Kidney epithelial cell (primary cell): ENCODE data around the gene CIT. TPM values are rescaled to one million over a fixed set of nuclear protein-coding genes. Genes with fewer than 3 reads are reported as not detected.
"Not testable (repeated sequence)": the region's sequence is repeated elsewhere in the genome, so short reads cannot be mapped to it uniquely, and the experiment has no call there.

ENCODE experiments used
- DNase-seq: peaks from one replicate; pipeline ENCODE4 v3.0.0-alpha.2; 2010; ENCODE audit warnings: low read depth
- H3K27me3 ChIP-seq: 2 replicates; pipeline ENCODE4 v1.6.0; 2011; ENCODE audit warnings: low read length; ENCODE audit not compliant: control insufficient read depth, insufficient read depth
- H3K36me3 ChIP-seq: 2 replicates; pipeline ENCODE4 v1.5.1; 2011; ENCODE audit warnings: low read length; ENCODE audit not compliant: control insufficient read depth, insufficient read depth
- H3K4me3 ChIP-seq: 2 replicates; pipeline ENCODE4 v1.5.1; 2011; ENCODE audit warnings: low read depth, mild to moderate bottlenecking, control low read depth, low read length
- CTCF ChIP-seq: IDR thresholded peaks from 2 replicates; pipeline ENCODE4 v1.5.1; 2011; ENCODE audit warnings: mild to moderate bottlenecking, moderate library complexity, low read length, control low read depth, inconsistent platforms; ENCODE audit not compliant: insufficient read depth, poor library complexity, severe bottlenecking
- total RNA-seq: library from RNA; depleted of rRNA; stranded (reverse); fragments of >200 nt; gene quantifications from 2 replicates; pipeline ENCODE4 v1.2.3, GENCODE V29; 2015

Gene CIT
- total RNA-seq, 1 donor from 2014 or later = 4.3 TPM

- no peak for TF ChIP-seq CTCF
Measured at GRCh38 chr12:119894916-119895315, 17.8 kb upstream of the CIT start.

GRCh38 chr12:119892611-119893010 lies 15.5 kb upstream of the CIT start:
- DNase-seq, H3K36me3 ChIP-seq, H3K4me3 ChIP-seq, H3K27me3 ChIP-seq: not testable (repeated sequence)

More at GRCh38 chr12:119894916-119895315, 17.8 kb upstream of the CIT start:
- no peak for DNase-seq
- Histone ChIP-seq H3K36me3 (no peaks in the 10 kb centered on the region), H3K27me3 (no peaks in the 10 kb centered on the region), H3K4me3 (no peak overlapping the region)

GRCh38 chr12:119885549-119885948 lies 8.4 kb upstream of the CIT start:
- Histone ChIP-seq H3K27me3 (no peaks in the 10 kb centered on the region), H3K4me3 (no peak overlapping the region), H3K36me3 (no peaks in the 10 kb centered on the region)
- no peak for TF ChIP-seq CTCF
- DNase-seq = no peak

GRCh38 chr12:119883791-119884190 lies 6.7 kb upstream of the CIT start:
- DNase-seq, H3K36me3 ChIP-seq: not testable (repeated sequence)

GRCh38 chr12:119883237-119883636 lies 6.1 kb upstream of the CIT start:
- DNase-seq = no peak
- H3K4me3 ChIP-seq = no peak overlapping the region
- TF ChIP-seq CTCF = no peak
- no peaks in the 10 kb centered on the region for H3K36me3 ChIP-seq
- H3K27me3 ChIP-seq = no peaks in the 10 kb centered on the region

More at GRCh38 chr12:119883791-119884190, 6.7 kb upstream of the CIT start:
- not testable (repeated sequence) for H3K4me3 ChIP-seq, H3K27me3 ChIP-seq

- no peaks in the 10 kb centered on the region for H3K36me3 ChIP-seq
- no peaks in the 10 kb centered on the region for H3K27me3 ChIP-seq
- H3K4me3 ChIP-seq = peak overlapping the region; percentile 87
- no peak for DNase-seq
- TF ChIP-seq CTCF = no peak
Measured at GRCh38 chr12:119877639-119877948, 474 bp upstream of the CIT start.

- H3K36me3 ChIP-seq = no peaks in the 10 kb centered on the region
- H3K4me3 ChIP-seq = no peak overlapping the region
- H3K27me3 ChIP-seq = no peaks in the 10 kb centered on the region
- DNase-seq = no peak
- no peak for TF ChIP-seq CTCF
Measured at GRCh38 chr12:119870457-119870856, 6.7 kb downstream of the CIT start.
